ENCODE results near the gene STARD5. TPM values are rescaled to one million over a fixed set of nuclear protein-coding genes. Genes with fewer than 3 reads are reported as not detected.

Gene STARD5
- total and polyA plus RNA-seq, 4 donors = 1.1 to 47.0 (median 35.7) TPM

- TF ChIP-seq GABPA (IDR thresholded peaks at IDR 0.05 in 1 of 2, conservative IDR thresholded peaks at IDR 0.05 in 1 of 2) = no peak
- peak; percentile 67 to 84 for TF ChIP-seq RXRA (IDR thresholded peaks at IDR 0.05)
- TF ChIP-seq FOXA1 (IDR thresholded peaks at IDR 0.05) = no peak
- TF ChIP-seq JUND (IDR thresholded peaks at IDR 0.05) = peak in 1 of 2 donors; percentile 86
- TF ChIP-seq SP1 (IDR thresholded peaks at IDR 0.05) = peak; percentile 71
- peak; percentile 36 for TF ChIP-seq NR2F2 (IDR thresholded peaks at IDR 0.05)
- TF ChIP-seq CTCF (IDR thresholded peaks at IDR 0.05; ENCODE audit: low read depth, low read length, missing input control) = no peak
Measured at GRCh38 chr15:81275711-81276392, 48.1 kb downstream of the STARD5 start (continued).

DNA sequence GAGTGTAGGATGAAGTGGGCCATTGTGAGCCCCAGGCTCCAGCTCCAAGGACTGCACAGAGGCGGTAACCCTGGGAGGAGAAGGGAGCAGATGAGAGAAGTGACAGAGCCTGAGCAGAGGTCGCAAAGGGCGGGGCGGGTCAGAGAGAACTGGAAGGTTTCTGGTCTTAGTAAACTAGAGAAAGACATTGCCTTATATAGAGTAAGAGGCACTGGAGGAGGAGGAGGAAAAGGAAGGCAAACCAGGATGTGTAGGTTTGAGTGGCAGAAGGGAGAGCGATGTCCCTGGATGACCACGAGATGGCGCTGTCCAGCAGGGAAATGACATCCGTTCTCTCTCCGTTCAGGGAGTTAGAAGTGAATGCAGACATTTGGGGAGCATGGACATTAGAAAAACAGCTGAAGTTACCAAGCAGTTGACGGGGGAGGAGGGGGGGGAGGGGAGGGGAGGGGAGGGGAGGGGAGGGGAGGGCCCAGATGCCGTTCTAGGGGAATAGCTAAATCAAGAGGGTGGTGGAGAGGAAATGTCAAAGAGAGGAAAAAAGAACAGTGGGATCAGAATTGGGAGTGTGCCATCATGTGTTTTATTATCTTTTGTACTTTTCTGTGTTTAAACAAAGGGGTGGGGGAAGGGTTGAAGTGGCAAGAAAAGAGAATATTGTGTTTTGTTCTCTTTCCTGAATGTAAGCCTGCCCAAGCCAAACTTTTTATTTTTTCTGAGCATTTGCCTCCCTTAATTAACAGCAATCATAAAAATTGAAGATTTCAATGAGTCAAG is 48.8 kb downstream of the STARD5 start:
- no peaks in the 10 kb centered on the region for H3K9me3 ChIP-seq (ENCODE audit: control insufficient read depth in 4 of 4, low read length in 3 of 4)
- TF ChIP-seq FOXA1 (IDR thresholded peaks at IDR 0.05) = no peak
- TF ChIP-seq ZBTB33 (IDR thresholded peaks at IDR 0.05) = no peak
- no peak for TF ChIP-seq REST (IDR thresholded peaks at IDR 0.05)
- TF ChIP-seq YY1 (IDR thresholded peaks at IDR 0.05) = no peak
- no peak for TF ChIP-seq NR2F2 (IDR thresholded peaks at IDR 0.05)
- peak; percentile 86 to 91 for TF ChIP-seq RAD21 (IDR thresholded peaks at IDR 0.05)
- peak; percentile 97 for TF ChIP-seq CTCF (IDR thresholded peaks at IDR 0.05; ENCODE audit: low read depth, low read length, missing input control)
- TF ChIP-seq FOXA2 (IDR thresholded peaks at IDR 0.05) = no peak
- no peak for TF ChIP-seq GABPA (IDR thresholded peaks at IDR 0.05 in 1 of 2, conservative IDR thresholded peaks at IDR 0.05 in 1 of 2)
- no peak for TF ChIP-seq RXRA (IDR thresholded peaks at IDR 0.05)
- TF ChIP-seq JUND (IDR thresholded peaks at IDR 0.05) = no peak
- TF ChIP-seq SP1 (IDR thresholded peaks at IDR 0.05) = no peak
- no peak for TF ChIP-seq HNF4G (IDR thresholded peaks at IDR 0.05)
- H3K4me1 ChIP-seq (ENCODE audit: control insufficient read depth in 4 of 4, insufficient read depth in 4 of 4, low read length in 3 of 4) = peaks cover 16 to 59% (median 52%) of the 10 kb centered on the region in 4 donors
- no peaks in the 10 kb centered on the region for H3K27me3 ChIP-seq (ENCODE audit: control insufficient read depth in 4 of 4, insufficient read depth in 4 of 4, low read length in 3 of 4)
- peak overlapping the region in 1 of 2 donors; percentile 42 for H3K9ac ChIP-seq (ENCODE audit: low read depth in 1 of 2, low read length in 2 of 2)
- H3K36me3 ChIP-seq (ENCODE audit: control insufficient read depth in 4 of 4, insufficient read depth in 3 of 4, low read depth in 1 of 4, low read length in 3 of 4) = no peaks in the 10 kb centered on the region
- WGBS = 9% methylated on average over 11 of the region's 11 CpGs
- H3K4me3 ChIP-seq (ENCODE audit: low read depth in 1 of 3, low read length in 3 of 3) = no peak overlapping the region
- peak; percentile 75 for DNase-seq (ENCODE audit: low spot score)
- H3K27ac ChIP-seq (ENCODE audit: low read depth in 1 of 2, low read length in 2 of 2) = peak overlapping the region; percentile 54 to 62
